Colonic mucosa (tissue), 4 donors: ENCODE measurements around the gene PACSIN2. TPM values are rescaled to one million over a fixed set of nuclear protein-coding genes. Genes with fewer than 3 reads are reported as not detected.

Source experiments
- DNase-seq: peaks from one replicate; pipeline ENCODE4 v3.0.0-alpha.2; 2020
- H3K27ac ChIP-seq: fragments of 200-600 bp; one replicate; pipeline ENCODE4 v1.8.0; 2021
- H3K27me3 ChIP-seq: fragments of 200-600 bp; one replicate; pipeline ENCODE4 v1.8.0; 2021
- H3K36me3 ChIP-seq: fragments of 200-600 bp; one replicate; pipeline ENCODE4 v1.8.0; 2021
- H3K4me1 ChIP-seq: fragments of 200-600 bp; one replicate; pipeline ENCODE4 v1.8.0; 2021; ENCODE audit warnings: mild to moderate bottlenecking
- H3K4me3 ChIP-seq: fragments of 200-600 bp; one replicate; pipeline ENCODE4 v1.8.0; 2021
- H3K9ac ChIP-seq, 2 donors: one replicate each; pipeline ENCODE4 v1.7.0; 2013; ENCODE audit warnings: control low read depth in 2 of 2, low read depth in 2 of 2, low read length in 2 of 2
- H3K9me3 ChIP-seq: fragments of 200-600 bp; one replicate; pipeline ENCODE4 v1.8.0; 2021
- CTCF ChIP-seq: fragments of 200-600 bp; IDR thresholded peaks from one replicate; pipeline ENCODE4 v1.8.0; 2022; ENCODE audit warnings: antibody characterized with exemption, mild to moderate bottlenecking
- intact Hi-C: fragments of 100-400 bp; cut with DNase I; formaldehyde crosslinking; loops from one replicate; pipeline ENCODE4 v1.14.1; 2022
- total RNA-seq, 2 donors: library from RNA; stranded (reverse); fragmentation: NEBNext Ultra II Directional in 1 of 2; extraction: Animal tissue kit (Norgen Biotek cat#: 25700) in 1 of 2; gene quantifications; one replicate each; pipeline ENCODE4 v1.2.1, GENCODE V29; 2021
- donor health status: healthy.
- donor health status: DM: no; HTN: no; CAD: no.
- donor health status: DM: no; HTN: no; CAD: no.

The PACSIN2 gene
- total RNA-seq, 2 donors from 2014 or later: 143 to 160 TPM

GRCh38 chr22:42951093-42951710, 63.7 kb downstream of the PACSIN2 start:
- H3K36me3 ChIP-seq: no peaks in the 10 kb centered on the region
- no peaks in the 10 kb centered on the region for H3K27me3 ChIP-seq
- DNase-seq: no peak
- no peak overlapping the region for H3K9ac ChIP-seq
- intact Hi-C loops: no loop called here
- H3K27ac ChIP-seq: no peak overlapping the region
- no peak for TF ChIP-seq CTCF
- H3K4me1 ChIP-seq: peaks cover 31% of the 10 kb centered on the region
- H3K9me3 ChIP-seq: no peaks in the 10 kb centered on the region
- no peak overlapping the region for H3K4me3 ChIP-seq

GRCh38 chr22:42950281-42950680, 64.7 kb downstream of the PACSIN2 start:
- intact Hi-C loops: no loop called here
- peaks cover 33% of the 10 kb centered on the region for H3K4me1 ChIP-seq
- no peaks in the 10 kb centered on the region for H3K9me3 ChIP-seq
- no peak overlapping the region for H3K4me3 ChIP-seq
- H3K36me3 ChIP-seq: no peaks in the 10 kb centered on the region
- no peak overlapping the region for H3K27ac ChIP-seq
- no peak for DNase-seq
- no peak overlapping the region for H3K9ac ChIP-seq
- TF ChIP-seq CTCF: no peak
- H3K27me3 ChIP-seq: no peaks in the 10 kb centered on the region

- DNase-seq: no peak
- Histone ChIP-seq H3K36me3 (no peaks in the 10 kb centered on the region), H3K9me3 (no peaks in the 10 kb centered on the region), H3K9ac (peak overlapping the region in 1 of 2 donors; percentile 15), H3K4me1 (peaks cover 31% of the 10 kb centered on the region), H3K4me3 (no peak overlapping the region), H3K27ac (no peak overlapping the region), H3K27me3 (no peaks in the 10 kb centered on the region)
- intact Hi-C loops: no loop called here
- no peak for TF ChIP-seq CTCF
Observed at GRCh38 chr22:42949159-42949558, 65.8 kb downstream of the PACSIN2 start.

GRCh38 chr22:42948294-42948693, 66.7 kb downstream of the PACSIN2 start:
- Histone ChIP-seq H3K36me3 (no peaks in the 10 kb centered on the region), H3K27me3 (no peaks in the 10 kb centered on the region), H3K9me3 (no peaks in the 10 kb centered on the region), H3K4me3 (no peak overlapping the region), H3K9ac (no peak overlapping the region), H3K27ac (no peak overlapping the region), H3K4me1 (peaks cover 27% of the 10 kb centered on the region)
- intact Hi-C loops: no loop called here
- no peak for TF ChIP-seq CTCF
- no peak for DNase-seq

GRCh38 chr22:42947211-42947990, 67.5 kb downstream of the PACSIN2 start:
- intact Hi-C loops: no loop called here
- H3K4me1 ChIP-seq: peaks cover 27% of the 10 kb centered on the region
- H3K9me3 ChIP-seq: no peaks in the 10 kb centered on the region
- no peaks in the 10 kb centered on the region for H3K27me3 ChIP-seq
- no peaks in the 10 kb centered on the region for H3K36me3 ChIP-seq
- no peak for DNase-seq
- no peak overlapping the region for H3K9ac ChIP-seq
- no peak overlapping the region for H3K27ac ChIP-seq
- no peak overlapping the region for H3K4me3 ChIP-seq
- no peak for TF ChIP-seq CTCF
